ENCODE measurements around the gene NDUFS5.
"Not testable (repeated sequence)": the region's sequence is repeated elsewhere in the genome, so short reads cannot be mapped to it uniquely, and the experiment has no call there.

Gene NDUFS5

DNA sequence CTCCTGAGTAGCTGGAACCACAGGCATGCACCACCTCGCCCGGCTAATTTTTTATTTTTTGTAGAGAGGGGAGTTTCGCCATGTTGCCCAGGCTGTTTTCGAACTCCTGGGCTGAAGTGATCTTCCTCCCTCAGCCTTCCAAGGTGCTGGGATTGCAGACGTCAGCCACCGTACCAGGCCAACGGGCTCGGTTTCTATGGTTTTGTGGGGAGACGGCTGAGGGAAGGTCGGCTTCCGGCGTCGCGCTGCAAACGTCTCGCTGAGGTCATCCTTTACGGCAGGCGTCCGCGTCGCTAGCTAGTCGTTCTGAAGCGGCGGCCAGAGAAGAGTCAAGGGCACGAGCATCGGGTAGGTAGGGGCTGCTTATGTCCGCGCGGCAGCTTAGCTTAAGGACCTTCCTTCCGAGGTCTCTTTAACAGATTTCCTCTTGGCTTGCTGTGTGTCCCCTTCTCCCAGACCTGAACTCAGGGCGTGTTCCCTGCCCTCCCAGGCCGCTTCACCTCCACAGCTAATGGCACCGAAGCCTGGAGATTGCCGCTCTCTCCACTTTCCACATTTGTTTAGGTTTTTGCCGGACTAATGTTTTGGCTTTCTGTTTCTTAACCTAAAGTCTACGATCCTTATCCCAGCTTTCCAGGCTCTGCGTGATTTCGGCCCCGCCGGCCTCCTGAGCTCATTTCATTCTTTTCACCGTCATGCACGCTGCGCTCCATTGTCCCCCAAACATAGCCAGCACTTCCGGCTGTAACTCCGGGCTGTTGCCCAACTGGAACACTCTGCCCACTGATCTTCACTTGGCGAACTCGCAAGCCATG is at the start of gene NDUFS5:
Gene NDUFS5, plus strand, starts transcription at position 300 of the 815 bp plus-strand sequence. CDS start 2,375 bp downstream, outside the sequence.
- H3K4me1 ChIP-seq (ENCODE audit: insufficient read depth, low read length): peaks cover 13% of the 10 kb centered on the region
- peak within 1 kb of the TSS; percentile 95 for H3K27ac ChIP-seq (ENCODE audit: low read depth, low read length)
- no peaks in the 10 kb centered on the region for H3K27me3 ChIP-seq (ENCODE audit: control insufficient read depth in 1 of 2, insufficient read depth in 2 of 2, low read length in 2 of 2)
- H3K4me3 ChIP-seq (ENCODE audit: low read depth in 1 of 2, low read length in 2 of 2): peak within 1 kb of the TSS; percentile 65 to 90
- H3K36me3 ChIP-seq (ENCODE audit: insufficient read depth, low read length): peaks cover 19% of the 10 kb centered on the region
- peak within 1 kb of the TSS; percentile 97 for H3K9ac ChIP-seq (ENCODE audit: low read length)
- H3K9me3 ChIP-seq (ENCODE audit: low read length): no peaks in the 10 kb centered on the region

DNA sequence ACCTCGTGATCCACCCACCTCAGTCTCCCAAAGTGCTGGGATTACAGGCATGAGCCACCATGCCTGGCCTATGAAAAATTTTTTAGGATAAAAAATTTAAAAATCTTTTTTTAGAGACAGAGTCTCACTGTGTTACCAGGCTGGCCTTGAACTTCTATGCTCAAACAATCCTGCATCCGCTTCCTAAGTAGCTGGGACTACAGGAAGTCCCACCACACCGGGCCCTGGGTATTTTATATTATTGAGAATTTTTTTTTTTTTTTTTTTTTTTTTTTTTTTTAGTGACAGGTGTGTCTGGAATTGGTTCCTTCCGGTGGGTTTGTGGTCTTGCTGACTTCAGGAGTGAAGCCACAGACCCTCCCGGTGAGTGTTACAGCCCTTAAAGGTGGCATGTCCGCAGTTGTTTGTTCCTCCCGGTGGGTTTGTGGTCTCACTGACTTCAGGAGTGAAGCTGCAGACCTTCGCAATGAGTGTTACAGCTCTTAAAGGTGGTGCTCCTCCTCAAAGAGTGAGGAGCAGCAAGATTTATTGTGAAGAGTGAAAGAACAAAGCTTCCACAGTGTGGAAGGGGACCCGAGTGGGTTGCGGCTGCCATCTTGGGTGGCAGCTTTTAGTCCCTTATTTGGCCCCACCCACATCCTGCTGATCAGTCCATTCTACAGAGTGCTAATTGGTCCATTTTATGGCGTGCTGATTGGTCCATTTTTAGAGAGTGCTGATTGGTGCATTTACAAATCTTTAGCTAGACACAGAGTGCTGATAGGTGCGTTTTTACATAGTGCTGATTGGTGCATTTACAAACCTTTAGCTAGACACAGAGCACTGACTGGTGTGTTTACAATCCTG is 48.5 kb upstream of the NDUFS5 start:
- not testable (repeated sequence) for H3K9me3 ChIP-seq (ENCODE audit: low read length); H3K36me3 ChIP-seq (ENCODE audit: insufficient read depth, low read length); H3K4me3 ChIP-seq (ENCODE audit: low read depth in 1 of 2, low read length in 2 of 2); H3K27me3 ChIP-seq (ENCODE audit: control insufficient read depth in 1 of 2, insufficient read depth in 2 of 2, low read length in 2 of 2); H3K4me1 ChIP-seq (ENCODE audit: insufficient read depth, low read length); H3K9ac ChIP-seq (ENCODE audit: low read length); H3K27ac ChIP-seq (ENCODE audit: low read depth, low read length)

DNA sequence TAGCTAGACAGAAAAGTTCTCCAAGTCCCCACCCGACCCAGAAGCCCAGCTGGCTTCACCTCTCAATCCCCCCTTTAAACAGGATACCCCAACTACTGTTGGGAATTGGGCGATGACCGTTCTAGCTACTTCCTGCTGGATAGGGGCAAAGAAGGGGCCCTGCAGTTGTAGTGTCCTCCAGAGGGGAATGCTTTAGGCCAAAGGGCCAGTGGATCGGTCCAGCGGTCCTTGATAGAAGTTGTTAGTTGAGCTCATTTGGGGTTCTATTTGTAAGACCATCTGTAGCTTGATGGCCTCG is 48.0 kb upstream of the NDUFS5 start:
- H3K9ac ChIP-seq (ENCODE audit: low read length); H3K36me3 ChIP-seq (ENCODE audit: insufficient read depth, low read length); H3K4me3 ChIP-seq (ENCODE audit: low read depth in 1 of 2, low read length in 2 of 2); H3K27me3 ChIP-seq (ENCODE audit: control insufficient read depth in 1 of 2, insufficient read depth in 2 of 2, low read length in 2 of 2); H3K9me3 ChIP-seq (ENCODE audit: low read length); H3K4me1 ChIP-seq (ENCODE audit: insufficient read depth, low read length); H3K27ac ChIP-seq (ENCODE audit: low read depth, low read length): not testable (repeated sequence)

DNA sequence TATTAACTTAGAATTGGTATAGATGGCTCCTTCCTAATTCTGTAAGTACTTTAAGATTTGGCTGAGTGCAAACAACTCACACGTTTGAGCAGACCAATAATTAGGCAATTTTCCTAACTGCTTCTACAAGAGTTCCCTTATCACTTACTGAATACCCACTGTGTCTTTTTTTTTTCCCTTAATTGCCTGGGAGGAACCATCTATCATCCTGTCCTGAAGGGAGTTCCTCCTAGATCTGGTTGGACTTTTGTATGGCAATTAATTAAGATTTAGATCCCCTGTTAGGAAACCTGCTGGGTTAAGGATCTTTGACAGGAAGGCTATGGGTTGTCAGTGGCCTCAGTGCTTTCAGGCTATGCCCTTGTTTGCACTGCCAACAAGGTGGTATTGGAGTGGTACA is 46.8 kb upstream of the NDUFS5 start:
- H3K36me3 ChIP-seq (ENCODE audit: insufficient read depth, low read length); H3K9me3 ChIP-seq (ENCODE audit: low read length); H3K4me1 ChIP-seq (ENCODE audit: insufficient read depth, low read length): not testable (repeated sequence)

DNA sequence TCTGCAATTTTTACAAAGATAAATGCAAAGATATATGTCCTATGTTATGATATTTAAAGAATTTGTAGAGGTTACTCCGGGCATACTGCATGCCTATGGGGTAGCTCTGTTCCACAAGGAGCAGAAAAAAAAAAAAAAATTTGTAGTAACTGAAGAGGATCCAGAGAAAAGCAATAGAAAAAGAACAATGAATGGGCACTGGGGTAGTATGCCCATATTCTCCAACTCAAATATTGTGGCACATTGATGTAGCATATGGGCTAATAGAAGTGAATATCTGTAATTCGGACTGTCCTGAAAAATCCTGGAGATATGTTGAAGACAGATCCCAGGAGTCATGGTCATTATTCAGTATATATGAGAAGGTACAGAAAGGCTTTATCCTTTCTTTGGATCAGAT is 36.2 kb upstream of the NDUFS5 start:
- Histone ChIP-seq H3K4me1 (ENCODE audit: insufficient read depth, low read length) (peaks cover 16% of the 10 kb centered on the region), H3K36me3 (ENCODE audit: insufficient read depth, low read length) (no peaks in the 10 kb centered on the region), H3K4me3 (ENCODE audit: low read depth in 1 of 2, low read length in 2 of 2) (peak overlapping the region in 1 of 2 donors; percentile 70), H3K9me3 (ENCODE audit: low read length) (no peaks in the 10 kb centered on the region), H3K9ac (ENCODE audit: low read length) (no peak overlapping the region), H3K27me3 (ENCODE audit: control insufficient read depth in 1 of 2, insufficient read depth in 2 of 2, low read length in 2 of 2) (no peaks in the 10 kb centered on the region), H3K27ac (ENCODE audit: low read depth, low read length) (peak overlapping the region; percentile 78)

More for the DNA sequence above, 46.8 kb upstream of the NDUFS5 start:
- not testable (repeated sequence) for H3K4me3 ChIP-seq (ENCODE audit: low read depth in 1 of 2, low read length in 2 of 2); H3K27me3 ChIP-seq (ENCODE audit: control insufficient read depth in 1 of 2, insufficient read depth in 2 of 2, low read length in 2 of 2); H3K27ac ChIP-seq (ENCODE audit: low read depth, low read length); H3K9ac ChIP-seq (ENCODE audit: low read length)

DNA sequence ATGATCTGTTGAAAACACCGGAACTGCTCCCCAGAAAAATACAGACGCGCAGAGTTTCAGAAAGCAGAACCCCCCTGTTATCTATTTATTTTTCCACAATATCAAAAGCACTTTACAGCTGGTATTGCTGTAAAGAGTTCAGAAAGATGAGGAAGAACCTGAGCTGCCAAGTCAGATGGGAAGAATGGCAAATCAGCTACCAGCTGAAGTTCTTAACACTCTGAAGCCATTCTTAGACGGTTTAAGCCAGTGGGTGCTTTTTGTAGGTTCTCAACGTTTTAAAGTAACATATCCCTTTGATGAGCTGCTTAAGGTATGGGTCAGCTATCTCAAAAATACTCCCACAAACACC is 35.8 kb upstream of the NDUFS5 start:
- peak overlapping the region; percentile 53 for H3K9ac ChIP-seq (ENCODE audit: low read length)

DNA sequence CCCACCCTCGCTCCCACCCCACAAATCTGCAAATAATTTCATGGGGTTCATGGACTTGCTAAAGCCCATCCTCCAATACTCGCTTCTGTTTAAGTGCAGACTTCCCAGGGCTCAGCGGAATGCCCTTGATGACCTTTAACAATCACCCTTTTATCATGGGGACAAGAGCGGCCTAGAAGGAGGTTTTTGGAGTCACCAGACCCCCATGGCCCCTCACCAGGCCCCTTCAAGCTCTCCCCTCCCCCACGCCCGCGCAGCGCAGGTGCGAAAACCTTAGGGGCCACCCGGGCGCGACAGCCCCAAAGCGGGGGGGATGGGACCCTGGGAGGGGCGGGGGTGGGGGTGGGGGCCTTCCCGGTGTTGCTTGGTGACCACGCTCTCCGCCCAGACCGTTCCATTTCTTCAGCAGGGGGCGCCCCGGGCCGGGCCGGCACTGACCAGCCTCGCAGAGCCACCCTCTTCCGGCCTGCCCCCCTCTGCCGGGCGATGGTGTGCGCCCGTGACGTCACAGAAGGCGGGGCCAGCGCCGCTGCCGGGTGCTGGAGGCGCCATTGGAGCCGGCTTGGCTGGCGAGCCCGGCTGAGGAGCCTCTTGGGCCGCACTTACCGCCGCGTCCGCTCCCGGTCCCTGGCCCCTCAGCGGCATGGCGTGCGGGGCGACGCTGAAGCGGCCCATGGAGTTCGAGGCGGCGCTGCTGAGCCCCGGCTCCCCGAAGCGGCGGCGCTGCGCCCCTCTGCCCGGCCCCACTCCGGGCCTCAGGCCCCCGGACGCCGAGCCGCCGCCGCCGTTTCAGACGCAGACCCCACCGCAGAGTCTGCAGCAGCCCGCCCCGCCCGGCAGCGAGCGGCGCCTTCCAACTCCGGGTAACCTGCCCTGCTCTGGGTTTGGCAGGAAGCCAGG is 35.2 kb upstream of the NDUFS5 start, which contains the start of gene AKIRIN1:
Gene AKIRIN1, plus strand, starts transcription at position 539 of the 900 bp plus-strand sequence. Its CDS starts 105 bp downstream, at position 644.
- H3K27me3 ChIP-seq (ENCODE audit: control insufficient read depth in 1 of 2, insufficient read depth in 2 of 2, low read length in 2 of 2): no peaks in the 10 kb centered on the region
- H3K4me1 ChIP-seq (ENCODE audit: insufficient read depth, low read length): peaks cover 16% of the 10 kb centered on the region
- H3K9me3 ChIP-seq (ENCODE audit: low read length): no peaks in the 10 kb centered on the region
- H3K9ac ChIP-seq (ENCODE audit: low read length): peak within 1 kb of the TSS; percentile 53
- peak within 1 kb of the TSS; percentile 88 for H3K27ac ChIP-seq (ENCODE audit: low read depth, low read length)
- peak within 1 kb of the TSS; percentile 73 to 98 for H3K4me3 ChIP-seq (ENCODE audit: low read depth in 1 of 2, low read length in 2 of 2)
- no peaks in the 10 kb centered on the region for H3K36me3 ChIP-seq (ENCODE audit: insufficient read depth, low read length)

More for the DNA sequence above, 35.8 kb upstream of the NDUFS5 start:
- peak overlapping the region; percentile 78 for H3K27ac ChIP-seq (ENCODE audit: low read depth, low read length)
- no peaks in the 10 kb centered on the region for H3K36me3 ChIP-seq (ENCODE audit: insufficient read depth, low read length)
- H3K4me3 ChIP-seq (ENCODE audit: low read depth in 1 of 2, low read length in 2 of 2): peak overlapping the region; percentile 63 to 70
- H3K27me3 ChIP-seq (ENCODE audit: control insufficient read depth in 1 of 2, insufficient read depth in 2 of 2, low read length in 2 of 2): no peaks in the 10 kb centered on the region
- H3K4me1 ChIP-seq (ENCODE audit: insufficient read depth, low read length): peaks cover 16% of the 10 kb centered on the region
- H3K9me3 ChIP-seq (ENCODE audit: low read length): no peaks in the 10 kb centered on the region

DNA sequence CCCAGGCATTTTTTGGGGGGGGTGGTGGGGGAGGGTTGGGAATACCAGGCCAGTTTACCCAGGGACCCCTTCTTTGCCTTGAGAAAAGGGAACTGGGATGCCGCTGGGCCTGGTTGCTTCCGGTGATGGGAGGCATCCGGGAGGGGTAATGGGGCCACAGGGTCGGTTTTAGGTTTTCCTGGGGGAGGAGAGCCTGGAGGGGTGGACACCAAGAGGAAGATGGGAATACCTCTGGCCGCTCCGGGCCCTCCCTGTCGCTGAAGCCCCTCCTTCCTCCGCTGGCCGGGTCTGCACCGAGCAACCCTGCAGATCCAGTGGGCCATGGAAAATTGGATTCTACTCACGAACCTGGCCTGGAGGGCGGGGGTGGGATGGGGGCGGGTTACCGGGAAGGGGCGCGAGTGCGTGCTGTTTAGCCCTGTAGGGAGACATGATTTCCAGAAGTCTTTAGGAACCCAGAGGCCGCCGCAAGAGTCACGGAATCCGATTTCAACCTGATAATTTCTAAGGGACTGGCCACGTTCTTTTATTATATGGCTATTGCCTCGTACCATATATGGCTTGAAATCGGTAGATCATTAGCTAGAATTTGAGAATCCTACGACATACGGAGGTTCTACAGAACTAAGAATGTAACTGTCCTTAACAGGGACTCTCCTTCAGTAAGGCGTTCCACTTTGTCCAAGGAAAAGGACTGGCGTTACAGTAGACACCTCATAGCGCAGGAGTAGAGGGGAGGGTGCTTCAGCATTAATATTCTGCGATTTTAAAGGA is 34.3 kb upstream of the NDUFS5 start:
- Histone ChIP-seq H3K9me3 (ENCODE audit: low read length) (no peaks in the 10 kb centered on the region), H3K4me3 (ENCODE audit: low read depth in 1 of 2, low read length in 2 of 2) (peak overlapping the region; percentile 73 to 98), H3K36me3 (ENCODE audit: insufficient read depth, low read length) (no peaks in the 10 kb centered on the region), H3K27ac (ENCODE audit: low read depth, low read length) (peak overlapping the region; percentile 88), H3K4me1 (ENCODE audit: insufficient read depth, low read length) (peaks cover 21% of the 10 kb centered on the region), H3K9ac (ENCODE audit: low read length) (peak overlapping the region; percentile 28), H3K27me3 (ENCODE audit: control insufficient read depth in 1 of 2, insufficient read depth in 2 of 2, low read length in 2 of 2) (no peaks in the 10 kb centered on the region)

DNA sequence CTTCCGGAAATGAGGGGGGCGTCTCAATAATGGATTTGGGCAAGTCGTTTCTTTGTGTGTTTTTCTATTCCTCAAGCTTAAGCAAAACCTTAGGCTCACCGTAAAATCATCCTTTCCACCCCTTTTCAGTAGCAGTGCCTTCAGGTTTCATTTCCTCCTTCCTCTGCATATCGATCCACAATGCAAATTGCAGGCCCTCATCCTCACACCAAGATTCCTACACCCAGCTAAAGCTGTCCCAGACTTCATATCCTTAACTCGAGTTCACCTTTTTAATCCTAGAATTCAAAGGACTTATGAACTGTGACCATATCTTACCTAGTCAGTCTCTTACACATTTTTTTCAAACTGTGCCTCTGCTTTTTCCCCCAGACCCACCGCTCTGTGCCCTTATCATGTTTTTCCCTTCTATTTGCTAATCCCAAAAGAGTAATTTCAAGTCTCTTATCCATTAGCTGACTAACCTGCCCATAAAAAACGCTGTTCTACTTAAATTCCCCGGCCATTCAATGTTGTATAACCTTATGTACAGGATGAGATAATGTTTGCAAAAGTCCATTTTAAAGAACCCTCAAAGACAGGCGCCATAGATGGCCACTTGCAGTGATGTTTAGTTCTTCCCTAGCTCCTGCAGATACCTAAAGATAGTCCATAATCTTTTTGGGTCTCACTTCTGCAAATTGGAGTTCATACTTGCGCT is 33.6 kb upstream of the NDUFS5 start:
- H3K4me1 ChIP-seq (ENCODE audit: insufficient read depth, low read length): peaks cover 28% of the 10 kb centered on the region
- peak overlapping the region; percentile 73 to 98 for H3K4me3 ChIP-seq (ENCODE audit: low read depth in 1 of 2, low read length in 2 of 2)
- peak overlapping the region; percentile 88 for H3K27ac ChIP-seq (ENCODE audit: low read depth, low read length)
- H3K9ac ChIP-seq (ENCODE audit: low read length): peak overlapping the region; percentile 28
- H3K27me3 ChIP-seq (ENCODE audit: control insufficient read depth in 1 of 2, insufficient read depth in 2 of 2, low read length in 2 of 2): no peaks in the 10 kb centered on the region
- no peaks in the 10 kb centered on the region for H3K9me3 ChIP-seq (ENCODE audit: low read length)
- H3K36me3 ChIP-seq (ENCODE audit: insufficient read depth, low read length): no peaks in the 10 kb centered on the region

DNA sequence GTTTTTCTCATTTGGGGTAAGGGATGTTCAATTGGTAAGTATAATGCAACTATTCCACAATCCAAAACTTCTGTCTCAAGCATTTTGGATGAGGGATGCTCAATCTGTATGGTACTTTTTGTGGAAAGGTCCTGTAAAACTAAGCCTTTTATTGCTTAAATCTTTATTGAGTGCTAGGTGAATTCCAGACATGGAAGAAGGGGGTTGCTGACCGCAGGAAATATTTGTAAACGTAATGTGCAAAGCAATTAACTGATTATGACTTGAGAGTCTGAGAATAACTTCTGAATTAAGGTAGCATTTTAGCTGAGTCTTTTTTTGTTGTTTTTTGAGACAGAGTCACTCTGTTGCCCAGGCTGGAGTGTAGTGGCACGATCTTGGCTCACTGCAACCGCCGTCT is 32.0 kb upstream of the NDUFS5 start:
- Histone ChIP-seq H3K27me3 (ENCODE audit: control insufficient read depth in 1 of 2, insufficient read depth in 2 of 2, low read length in 2 of 2) (no peaks in the 10 kb centered on the region), H3K4me3 (ENCODE audit: low read depth in 1 of 2, low read length in 2 of 2) (no peak overlapping the region), H3K4me1 (ENCODE audit: insufficient read depth, low read length) (peaks cover 33% of the 10 kb centered on the region), H3K9me3 (ENCODE audit: low read length) (no peaks in the 10 kb centered on the region), H3K9ac (ENCODE audit: low read length) (no peak overlapping the region), H3K27ac (ENCODE audit: low read depth, low read length) (no peak overlapping the region), H3K36me3 (ENCODE audit: insufficient read depth, low read length) (peaks cover 6% of the 10 kb centered on the region)

Data from muscle layer of colon (tissue), 2 donors.